ENCODE measurements around the gene PEA15. TPM values are rescaled to one million over a fixed set of nuclear protein-coding genes. Genes with fewer than 3 reads are reported as not detected.

PEA15 gene, protein sequence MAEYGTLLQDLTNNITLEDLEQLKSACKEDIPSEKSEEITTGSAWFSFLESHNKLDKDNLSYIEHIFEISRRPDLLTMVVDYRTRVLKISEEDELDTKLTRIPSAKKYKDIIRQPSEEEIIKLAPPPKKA
- 10 to 100 TPM; 12.3 to 27.5 (median 15.9) TPM for total RNA-seq
- 15.6 TPM for total RNA-seq (2013)
- 11.8 to 162 (median 23.3) reads per million in 29 experiments for total RNA-seq

DNA sequence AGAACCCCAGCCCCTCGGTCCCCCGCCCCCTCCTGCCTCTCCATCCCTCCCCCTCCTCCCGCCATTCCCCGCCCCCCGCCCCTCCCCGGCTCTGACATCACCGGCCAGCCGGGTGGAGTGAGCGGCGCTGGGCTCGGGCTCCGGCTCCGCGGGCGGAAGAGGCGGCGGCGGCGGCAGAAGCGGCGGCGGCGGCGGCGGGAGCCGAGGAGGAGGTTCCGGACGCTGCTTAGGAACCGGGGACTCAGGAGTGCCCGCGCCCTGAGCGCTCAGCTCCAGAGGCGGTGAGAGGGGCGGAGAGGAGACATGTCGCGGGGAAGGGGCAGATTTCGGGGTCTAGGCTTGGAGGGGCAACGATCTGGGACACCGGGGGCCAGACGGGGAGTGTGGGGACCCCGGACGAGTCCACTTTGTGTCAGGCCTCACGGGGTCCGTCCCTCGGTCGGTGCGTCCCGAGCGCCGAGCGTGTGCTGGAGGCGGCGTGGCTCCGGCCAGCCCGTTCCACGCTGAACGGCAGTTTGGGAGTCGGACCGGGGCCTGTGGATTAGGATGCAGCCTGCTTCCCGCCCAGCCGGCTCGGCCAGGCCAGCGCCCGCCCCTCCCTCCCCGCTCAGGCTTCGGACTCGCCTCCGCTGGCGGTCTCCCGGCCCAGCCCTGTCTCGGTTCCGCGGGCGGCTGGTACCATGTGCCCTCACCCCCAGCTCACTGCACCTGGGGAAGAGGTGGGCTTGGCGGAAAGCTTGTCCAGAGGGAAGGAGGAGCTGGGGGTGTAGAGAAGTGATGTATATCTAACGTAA is at the start of gene PEA15:
Gene PEA15, plus strand, starts transcription at position 143 of the 794 bp plus-strand sequence. CDS start 6,161 bp downstream, outside the sequence.
- ChIA-PET CTCF (interaction anchor here in 1 of 2 donors (0.7 kb wide), 1 partner anchor 1678 kb away, joined by 3 read pairs; no protein-coding TSS in a partner anchor), POLR2A (interaction anchor here (0.6 to 0.7 kb wide), 3 partner anchors 23 to 281 kb away, joined by 3 to 4 read pairs (median 3); no protein-coding TSS in a partner anchor)
- Mint-ChIP-seq H3K9me3 (no peaks in the 10 kb centered on the region), H3K36me3 (no peaks in the 10 kb centered on the region), H3K27ac (peak within 1 kb of the TSS; percentile 87 to 92), H3K4me3 (peak within 1 kb of the TSS; percentile 82 to 86 (median 85)), H3K4me1 (peaks cover 41 to 43% (median 41%) of the 10 kb centered on the region in 3 donors), H3K27me3 (no peaks in the 10 kb centered on the region)
- under 1% methylated on average over 57 of the region's 76 CpGs for WGBS (ENCODE audit: insufficient coverage)
- peaks cover 2 to 3% of the 10 kb centered on the region in 2 donors for H3K36me3 ChIP-seq (ENCODE audit: control insufficient read depth in 2 of 2, extremely low read depth in 1 of 2, insufficient read depth in 1 of 2, low read length in 1 of 2)
- peak within 1 kb of the TSS; percentile 81 for H3K27ac ChIP-seq (ENCODE audit: low read length)
- peak within 1 kb of the TSS; percentile 90 to 98 for H3K4me3 ChIP-seq (ENCODE audit: control insufficient read depth in 1 of 2, extremely low read depth in 1 of 2, low read length in 1 of 2)
- peak; percentile 17 to 79 (median 47) for DNase-seq
- no peaks in the 10 kb centered on the region for H3K9me3 ChIP-seq
- peak; percentile 83 to 91 (median 86) for ATAC-seq (replicated peaks in 1 of 4)
- H3K27me3 ChIP-seq (replicated peaks in 1 of 2; ENCODE audit: control insufficient read depth in 2 of 2, extremely low read depth in 1 of 2, insufficient read depth in 2 of 2, low read length in 1 of 2), result no peaks in the 10 kb centered on the region
- H3K4me1 ChIP-seq (ENCODE audit: control insufficient read depth in 1 of 2, extremely low read depth in 1 of 2, insufficient read depth in 2 of 2, low read length in 2 of 2), result peaks cover 2 to 25% of the 10 kb centered on the region in 2 experiments

DNA sequence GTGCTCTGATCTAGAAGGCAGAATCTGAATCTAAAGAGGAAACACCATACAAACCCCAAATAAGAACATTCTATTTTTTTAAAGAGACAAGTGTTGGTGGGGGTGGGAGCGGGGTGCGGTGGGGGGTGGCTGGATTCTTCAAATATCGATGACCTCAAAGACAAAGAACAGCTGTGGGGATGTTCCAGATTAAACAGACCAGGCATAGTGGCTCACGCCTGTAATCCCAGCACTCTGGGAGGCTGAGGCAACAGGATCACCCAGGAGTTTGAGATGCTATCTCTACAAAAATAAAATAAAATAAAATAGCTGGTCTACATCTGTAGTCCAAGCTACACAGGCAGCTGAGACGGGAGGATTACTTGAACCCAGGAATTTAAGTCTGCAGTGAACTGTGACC is 48.8 kb upstream of the PEA15 start:
- H3K4me1 ChIP-seq (ENCODE audit: control insufficient read depth in 1 of 2, extremely low read depth in 1 of 2, insufficient read depth in 2 of 2, low read length in 2 of 2), result no peaks in the 10 kb centered on the region
- H3K4me3 ChIP-seq (ENCODE audit: control insufficient read depth in 1 of 2, extremely low read depth in 1 of 2, low read length in 1 of 2), result no peak overlapping the region
- no peak overlapping the region for H3K4me3 Mint-ChIP-seq
- no CpG with 5 or more reads among the region's 5 CpGs for WGBS (ENCODE audit: insufficient coverage)
- H3K27ac Mint-ChIP-seq, result no peak overlapping the region
- no peak for DNase-seq
- H3K27me3 Mint-ChIP-seq, result peaks cover 5% of the 10 kb centered on the region in 2 donors
- H3K27me3 ChIP-seq (replicated peaks in 1 of 2; ENCODE audit: control insufficient read depth in 2 of 2, extremely low read depth in 1 of 2, insufficient read depth in 2 of 2, low read length in 1 of 2), result peaks cover 0 to 4% of the 10 kb centered on the region in 2 experiments
- H3K36me3 Mint-ChIP-seq, result no peaks in the 10 kb centered on the region
- H3K9me3 Mint-ChIP-seq, result no peaks in the 10 kb centered on the region
- no peak for ATAC-seq (replicated peaks in 1 of 4)
- no peaks in the 10 kb centered on the region for H3K9me3 ChIP-seq
- no peak overlapping the region for H3K27ac ChIP-seq (ENCODE audit: low read length)
- ChIA-PET CTCF (interaction anchor here in 1 of 2 donors (0.7 kb wide), 1 partner anchor 36 kb away, joined by 3 read pairs; no protein-coding TSS in a partner anchor), POLR2A (no interaction called here)
- H3K4me1 Mint-ChIP-seq, result no peaks in the 10 kb centered on the region
- H3K36me3 ChIP-seq (ENCODE audit: control insufficient read depth in 2 of 2, extremely low read depth in 1 of 2, insufficient read depth in 1 of 2, low read length in 1 of 2), result no peaks in the 10 kb centered on the region

DNA sequence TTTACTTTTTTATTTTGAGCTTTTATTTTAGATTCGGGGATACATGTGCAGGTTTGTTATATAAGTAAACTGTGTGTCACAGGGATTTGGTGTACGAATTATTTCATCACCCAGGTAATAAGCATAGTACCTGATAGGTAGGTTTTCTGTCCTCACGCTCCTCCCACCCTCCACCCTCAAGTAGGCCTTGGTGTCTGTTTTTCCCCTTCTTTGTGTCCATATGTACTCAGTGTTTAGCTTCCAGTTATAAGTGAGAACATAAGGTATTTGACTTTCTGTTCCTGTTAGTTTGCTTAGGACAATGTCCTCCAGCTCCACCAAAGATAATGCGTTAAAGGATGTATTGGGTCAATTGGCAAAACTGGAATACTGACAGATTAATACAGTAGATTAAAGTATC is 48.0 kb upstream of the PEA15 start:
- Histone ChIP-seq H3K4me3 (ENCODE audit: control insufficient read depth in 1 of 2, extremely low read depth in 1 of 2, low read length in 1 of 2) (no peak overlapping the region), H3K27ac (ENCODE audit: low read length) (no peak overlapping the region), H3K9me3 (no peaks in the 10 kb centered on the region), H3K36me3 (ENCODE audit: control insufficient read depth in 2 of 2, extremely low read depth in 1 of 2, insufficient read depth in 1 of 2, low read length in 1 of 2) (no peaks in the 10 kb centered on the region), H3K27me3 (replicated peaks in 1 of 2; ENCODE audit: control insufficient read depth in 2 of 2, extremely low read depth in 1 of 2, insufficient read depth in 2 of 2, low read length in 1 of 2) (peaks cover 0 to 4% of the 10 kb centered on the region in 2 experiments), H3K4me1 (ENCODE audit: control insufficient read depth in 1 of 2, extremely low read depth in 1 of 2, insufficient read depth in 2 of 2, low read length in 2 of 2) (no peaks in the 10 kb centered on the region)
- CTCF ChIA-PET, result no interaction called here
- no peak for DNase-seq
- no peaks in the 10 kb centered on the region for H3K4me1 Mint-ChIP-seq
- H3K27ac Mint-ChIP-seq, result no peak overlapping the region
- WGBS (ENCODE audit: insufficient coverage), result no CpG with 5 or more reads among the region's 4 CpGs
- H3K27me3 Mint-ChIP-seq, result peaks cover 2 to 5% of the 10 kb centered on the region in 2 donors
- H3K36me3 Mint-ChIP-seq, result no peaks in the 10 kb centered on the region
- H3K4me3 Mint-ChIP-seq, result no peak overlapping the region
- no peaks in the 10 kb centered on the region for H3K9me3 Mint-ChIP-seq
- no peak for ATAC-seq (replicated peaks in 1 of 4)
- POLR2A ChIA-PET, result interaction anchor here in 1 of 2 donors (0.6 kb wide), 1 partner anchor 768 kb away, joined by 8 read pairs; no protein-coding TSS in a partner anchor

DNA sequence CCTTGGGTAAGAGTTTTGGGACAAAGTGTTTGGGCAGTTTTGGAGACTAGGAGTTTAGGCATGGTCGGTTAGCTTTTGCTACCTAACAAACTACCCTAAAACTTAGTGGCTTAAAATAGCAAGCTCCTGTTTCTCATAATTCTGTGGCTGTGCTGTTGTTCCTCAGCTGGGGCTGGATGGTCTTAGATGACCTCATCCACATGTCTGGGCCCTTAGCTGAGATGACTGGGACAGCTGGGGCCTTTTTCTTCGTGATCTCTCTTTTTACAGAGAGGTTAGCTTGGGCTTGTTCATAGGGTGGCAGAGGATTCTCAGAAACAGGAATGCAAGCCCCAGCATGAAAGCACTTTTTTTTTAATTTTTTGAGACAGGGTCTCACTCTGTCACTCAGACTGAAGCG is 47.2 kb upstream of the PEA15 start:
- WGBS (ENCODE audit: insufficient coverage), result 100% methylated on average over 1 of the region's 3 CpGs
- DNase-seq (no peak), ATAC-seq (replicated peaks in 1 of 4) (no peak)
- no peaks in the 10 kb centered on the region for H3K36me3 Mint-ChIP-seq
- H3K4me1 ChIP-seq (ENCODE audit: control insufficient read depth in 1 of 2, extremely low read depth in 1 of 2, insufficient read depth in 2 of 2, low read length in 2 of 2), result no peaks in the 10 kb centered on the region
- no peaks in the 10 kb centered on the region for H3K9me3 Mint-ChIP-seq
- H3K27ac Mint-ChIP-seq, result no peak overlapping the region
- H3K9me3 ChIP-seq, result no peaks in the 10 kb centered on the region
- POLR2A ChIA-PET, result no interaction called here
- H3K36me3 ChIP-seq (ENCODE audit: control insufficient read depth in 2 of 2, extremely low read depth in 1 of 2, insufficient read depth in 1 of 2, low read length in 1 of 2), result no peaks in the 10 kb centered on the region
- H3K27me3 Mint-ChIP-seq, result peaks cover 2 to 5% of the 10 kb centered on the region in 2 donors
- H3K4me3 Mint-ChIP-seq, result no peak overlapping the region
- H3K4me3 ChIP-seq (ENCODE audit: control insufficient read depth in 1 of 2, extremely low read depth in 1 of 2, low read length in 1 of 2), result no peak overlapping the region
- H3K27ac ChIP-seq (ENCODE audit: low read length), result no peak overlapping the region
- no peaks in the 10 kb centered on the region for H3K4me1 Mint-ChIP-seq
- H3K27me3 ChIP-seq (replicated peaks in 1 of 2; ENCODE audit: control insufficient read depth in 2 of 2, extremely low read depth in 1 of 2, insufficient read depth in 2 of 2, low read length in 1 of 2), result peaks cover 0 to 4% of the 10 kb centered on the region in 2 experiments
- CTCF ChIA-PET, result no interaction called here

DNA sequence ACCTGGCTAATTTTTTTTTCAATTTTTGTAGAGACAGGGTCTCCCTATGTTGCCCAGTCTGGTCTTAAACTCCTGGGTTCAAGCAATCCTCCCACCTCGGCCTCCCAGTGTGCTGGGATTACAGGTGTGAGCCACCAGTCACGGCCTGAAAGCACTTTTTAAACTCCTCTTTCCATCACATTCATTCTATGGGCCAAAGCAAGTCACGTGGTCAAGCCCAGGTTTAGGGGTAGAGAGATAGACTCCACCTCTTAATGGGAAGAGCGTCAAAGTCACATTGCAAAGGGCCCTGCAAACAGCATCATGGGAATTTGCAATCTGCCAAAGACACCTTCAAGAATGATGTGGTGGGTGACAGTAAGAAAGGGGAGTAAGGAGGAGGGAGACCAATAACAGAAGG is 46.6 kb upstream of the PEA15 start:
- H3K36me3 Mint-ChIP-seq, result no peaks in the 10 kb centered on the region
- ATAC-seq (replicated peaks in 1 of 4), result no peak
- Histone ChIP-seq H3K4me3 (ENCODE audit: control insufficient read depth in 1 of 2, extremely low read depth in 1 of 2, low read length in 1 of 2) (no peak overlapping the region), H3K36me3 (ENCODE audit: control insufficient read depth in 2 of 2, extremely low read depth in 1 of 2, insufficient read depth in 1 of 2, low read length in 1 of 2) (no peaks in the 10 kb centered on the region), H3K4me1 (ENCODE audit: control insufficient read depth in 1 of 2, extremely low read depth in 1 of 2, insufficient read depth in 2 of 2, low read length in 2 of 2) (no peaks in the 10 kb centered on the region), H3K27me3 (replicated peaks in 1 of 2; ENCODE audit: control insufficient read depth in 2 of 2, extremely low read depth in 1 of 2, insufficient read depth in 2 of 2, low read length in 1 of 2) (peaks cover 0 to 4% of the 10 kb centered on the region in 2 experiments), H3K9me3 (no peaks in the 10 kb centered on the region), H3K27ac (ENCODE audit: low read length) (no peak overlapping the region)
- peaks cover 5% of the 10 kb centered on the region in 2 donors for H3K27me3 Mint-ChIP-seq
- WGBS (ENCODE audit: insufficient coverage), result no CpG with 5 or more reads among the region's 4 CpGs
- ChIA-PET CTCF (interaction anchor here in 1 of 2 donors (0.6 kb wide), 1 partner anchor 84 kb away, joined by 3 read pairs; no protein-coding TSS in a partner anchor), POLR2A (no interaction called here)
- H3K4me1 Mint-ChIP-seq, result no peaks in the 10 kb centered on the region
- H3K9me3 Mint-ChIP-seq, result no peaks in the 10 kb centered on the region
- H3K4me3 Mint-ChIP-seq, result no peak overlapping the region
- H3K27ac Mint-ChIP-seq, result no peak overlapping the region
- DNase-seq, result no peak

DNA sequence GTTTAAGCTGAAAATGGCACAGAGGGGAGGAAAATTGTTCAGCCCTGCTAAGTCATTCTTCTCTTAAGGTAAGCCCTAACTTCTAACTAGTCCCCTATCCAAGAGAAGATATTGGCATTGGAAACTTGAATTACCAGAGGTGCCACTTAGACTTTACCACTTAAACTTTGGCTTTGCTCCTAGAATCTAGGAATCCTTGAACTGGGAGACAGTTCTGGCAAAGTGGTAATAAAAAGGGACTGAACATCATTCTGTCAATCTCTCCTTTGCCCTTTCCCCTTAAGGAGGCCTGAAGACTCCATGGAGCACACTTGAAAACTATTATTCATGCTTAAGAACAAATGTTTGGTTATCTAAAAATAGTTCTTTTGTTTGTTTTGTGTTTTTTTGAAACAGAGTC is 45.3 kb upstream of the PEA15 start:
- no peaks in the 10 kb centered on the region for H3K4me1 ChIP-seq (ENCODE audit: control insufficient read depth in 1 of 2, extremely low read depth in 1 of 2, insufficient read depth in 2 of 2, low read length in 2 of 2)
- DNase-seq (no peak), ATAC-seq (replicated peaks in 1 of 4) (no peak)
- no peaks in the 10 kb centered on the region for H3K4me1 Mint-ChIP-seq
- H3K36me3 Mint-ChIP-seq, result no peaks in the 10 kb centered on the region
- POLR2A ChIA-PET, result no interaction called here
- peaks cover 14 to 15% of the 10 kb centered on the region in 2 donors for H3K27me3 Mint-ChIP-seq
- CTCF ChIA-PET, result no interaction called here
- H3K27ac Mint-ChIP-seq, result no peak overlapping the region
- H3K4me3 ChIP-seq (ENCODE audit: control insufficient read depth in 1 of 2, extremely low read depth in 1 of 2, low read length in 1 of 2), result no peak overlapping the region
- H3K9me3 ChIP-seq, result no peaks in the 10 kb centered on the region
- H3K27me3 ChIP-seq (replicated peaks in 1 of 2; ENCODE audit: control insufficient read depth in 2 of 2, extremely low read depth in 1 of 2, insufficient read depth in 2 of 2, low read length in 1 of 2), result peaks cover 0 to 4% of the 10 kb centered on the region in 2 experiments
- no peaks in the 10 kb centered on the region for H3K9me3 Mint-ChIP-seq
- H3K27ac ChIP-seq (ENCODE audit: low read length), result no peak overlapping the region
- no peaks in the 10 kb centered on the region for H3K36me3 ChIP-seq (ENCODE audit: control insufficient read depth in 2 of 2, extremely low read depth in 1 of 2, insufficient read depth in 1 of 2, low read length in 1 of 2)
- no peak overlapping the region for H3K4me3 Mint-ChIP-seq
